ENCODE measurements around the gene PDE4B. TPM values are rescaled to one million over a fixed set of nuclear protein-coding genes. Genes with fewer than 3 reads are reported as not detected.

The PDE4B gene
- total and polyA plus RNA-seq, 11 donors = 1.4 to 71.9 (median 16.2) TPM

GRCh38 chr1:65832296-65832695 is 39.6 kb downstream of the PDE4B start:
- Histone ChIP-seq H3K27me3 (no peaks in the 10 kb centered on the region), H3K27ac (no peak overlapping the region), H3K9me3 (no peaks in the 10 kb centered on the region), H3K4me3 (no peak overlapping the region), H3K36me3 (no peaks in the 10 kb centered on the region), H3K4me1 (no peaks in the 10 kb centered on the region)
- no peak for TF ChIP-seq CTCF (IDR thresholded peaks at IDR 0.05)
- no peak for TF ChIP-seq POLR2A (IDR thresholded peaks at IDR 0.05)
- DNase-seq (no peak), ATAC-seq (no peak)
- 50 to 83% (median 76%) methylated on average over 3 of the region's 3 CpGs for WGBS, 4 donors
- intact Hi-C loops (cut with DNase I) = no loop called here

GRCh38 chr1:65836686-65837085 is 44.0 kb downstream of the PDE4B start:
- Histone ChIP-seq H3K4me3 (no peak overlapping the region), H3K9me3 (no peaks in the 10 kb centered on the region), H3K36me3 (no peaks in the 10 kb centered on the region), H3K27ac (no peak overlapping the region), H3K27me3 (no peaks in the 10 kb centered on the region), H3K4me1 (no peaks in the 10 kb centered on the region)
- WGBS, 4 donors = 58 to 72% (median 61%) methylated on average over 3 of the region's 3 CpGs
- intact Hi-C loops (cut with DNase I) = no loop called here
- no peak for TF ChIP-seq POLR2A (IDR thresholded peaks at IDR 0.05)
- no peak for TF ChIP-seq CTCF (IDR thresholded peaks at IDR 0.05)
- ATAC-seq (no peak), DNase-seq (no peak)

GRCh38 chr1:65840683-65841082 is 48.0 kb downstream of the PDE4B start:
- H3K27me3 ChIP-seq = no peaks in the 10 kb centered on the region
- intact Hi-C loops (cut with DNase I) = loop anchor here in 1 of 10 donors (2.0 kb wide), 1 partner anchor 14 kb away; no protein-coding TSS in a partner anchor
- WGBS, 4 donors = 88 to 96% (median 91%) methylated on average over 7 of the region's 7 CpGs
- no peaks in the 10 kb centered on the region for H3K4me1 ChIP-seq
- H3K9me3 ChIP-seq = no peaks in the 10 kb centered on the region
- H3K36me3 ChIP-seq = no peaks in the 10 kb centered on the region
- DNase-seq = no peak
- no peak for ATAC-seq
- no peak overlapping the region for H3K27ac ChIP-seq
- no peak overlapping the region for H3K4me3 ChIP-seq
- TF ChIP-seq CTCF (IDR thresholded peaks at IDR 0.05) (no peak), POLR2A (IDR thresholded peaks at IDR 0.05) (no peak)

GRCh38 chr1:65844296-65844695 is 51.6 kb downstream of the PDE4B start:
- no peaks in the 10 kb centered on the region for H3K36me3 ChIP-seq
- WGBS, 4 donors = 84 to 91% (median 86%) methylated on average over 4 of the region's 4 CpGs
- H3K4me3 ChIP-seq = no peak overlapping the region
- intact Hi-C loops (cut with DNase I) = no loop called here
- peaks cover 0 to 16% (median 7%) of the 10 kb centered on the region in 12 donors for H3K9me3 ChIP-seq
- ATAC-seq = no peak
- peaks cover 0 to 4% (median 0%) of the 10 kb centered on the region in 12 donors for H3K4me1 ChIP-seq
- TF ChIP-seq CTCF (IDR thresholded peaks at IDR 0.05) = no peak
- no peak for TF ChIP-seq POLR2A (IDR thresholded peaks at IDR 0.05)
- H3K27me3 ChIP-seq = no peaks in the 10 kb centered on the region
- no peak overlapping the region for H3K27ac ChIP-seq
- no peak for DNase-seq

Data from heart left ventricle (tissue), 16 donors.